GM10847 (cell line): ENCODE data around the gene KLHL36.

ENCODE experiments used
- POLR2A ChIP-seq: IDR thresholded peaks from 2 replicates; pipeline ENCODE4 v1.6.1; 2011; ENCODE audit not compliant: insufficient read length; ENCODE audit errors: extremely low read depth

The KLHL36 gene

GRCh38 chr16:84654238-84654637, 5.9 kb downstream of the KLHL36 start:
- TF ChIP-seq POLR2A, result no peak

GRCh38 chr16:84654998-84655397, 6.7 kb downstream of the KLHL36 start:
- no peak for TF ChIP-seq POLR2A

GRCh38 chr16:84656649-84657048, 8.3 kb downstream of the KLHL36 start:
- no peak for TF ChIP-seq POLR2A

- no peak for TF ChIP-seq POLR2A
Observed at GRCh38 chr16:84657229-84657837, 9.0 kb downstream of the KLHL36 start.

DNA sequence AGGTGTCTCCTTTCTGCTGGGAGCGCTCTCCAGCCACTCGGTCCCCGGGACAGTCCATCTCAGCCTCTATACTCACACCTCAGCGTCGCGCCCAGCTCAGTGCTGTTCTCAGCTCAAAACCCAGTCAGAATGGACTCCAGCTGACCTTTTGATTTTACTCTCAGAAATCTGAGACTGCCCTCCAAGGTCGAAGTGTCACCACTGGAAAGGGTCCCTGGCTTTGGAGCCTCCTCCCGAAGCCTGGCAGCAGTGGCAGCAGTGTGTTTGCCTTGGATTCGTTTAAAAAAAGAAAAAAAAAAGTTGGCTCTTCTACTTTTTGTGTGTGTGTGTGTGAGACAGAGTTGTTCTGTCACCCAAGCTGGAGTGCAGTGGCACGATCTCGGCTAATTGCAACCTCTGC, 10.4 kb downstream of the KLHL36 start:
- no peak for TF ChIP-seq POLR2A

- TF ChIP-seq POLR2A, result no peak
Observed at GRCh38 chr16:84659656-84660300, 11.5 kb downstream of the KLHL36 start.

DNA sequence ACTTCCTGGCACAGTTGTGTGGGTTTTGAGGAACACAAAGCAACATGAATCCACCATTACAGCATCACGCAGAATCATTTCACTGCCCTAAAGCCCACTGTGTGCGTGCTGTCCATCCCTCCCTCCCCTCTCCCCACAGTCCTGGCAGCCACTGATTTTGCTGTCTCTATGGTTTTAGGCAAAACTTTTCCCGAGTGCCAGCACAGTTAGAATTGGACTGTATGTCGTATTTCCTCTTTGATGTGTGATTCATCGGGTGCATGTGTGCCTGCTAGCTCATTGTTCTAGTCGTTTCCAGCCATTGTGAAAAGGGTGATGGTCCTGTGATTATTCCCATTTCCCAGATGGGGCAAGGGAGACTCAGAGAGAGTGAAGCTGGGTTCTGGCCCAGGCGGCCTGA, 12.7 kb downstream of the KLHL36 start:
- no peak for TF ChIP-seq POLR2A

DNA sequence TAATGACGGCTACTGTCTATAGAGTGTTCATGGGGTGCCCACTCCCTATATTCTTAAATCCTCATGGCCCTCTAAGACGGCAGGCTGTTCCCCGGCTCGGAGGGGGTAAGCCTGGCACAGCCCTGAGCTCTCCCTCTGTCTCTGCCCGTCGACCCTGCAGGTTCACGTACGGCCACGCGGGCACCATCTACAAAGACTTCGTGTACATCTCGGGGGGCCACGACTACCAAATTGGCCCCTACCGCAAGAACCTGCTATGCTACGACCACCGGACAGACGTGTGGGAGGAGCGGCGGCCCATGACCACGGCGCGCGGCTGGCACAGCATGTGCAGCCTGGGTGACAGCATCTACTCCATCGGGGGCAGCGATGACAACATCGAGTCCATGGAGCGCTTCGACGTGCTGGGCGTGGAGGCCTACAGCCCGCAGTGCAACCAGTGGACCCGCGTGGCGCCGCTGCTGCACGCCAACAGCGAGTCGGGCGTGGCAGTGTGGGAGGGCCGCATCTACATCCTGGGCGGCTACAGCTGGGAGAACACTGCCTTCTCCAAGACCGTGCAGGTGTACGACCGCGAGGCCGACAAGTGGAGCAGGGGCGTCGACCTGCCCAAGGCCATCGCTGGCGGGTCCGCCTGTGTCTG, 13.2 kb downstream of the KLHL36 start:
- TF ChIP-seq POLR2A, result no peak

- TF ChIP-seq POLR2A, result no peak
Observed at GRCh38 chr16:84662471-84662870, 14.2 kb downstream of the KLHL36 start.

- TF ChIP-seq POLR2A, result no peak
Observed at GRCh38 chr16:84663433-84664101, 15.3 kb downstream of the KLHL36 start.

- no peak for TF ChIP-seq POLR2A
Observed at GRCh38 chr16:84665359-84665758, 17.0 kb downstream of the KLHL36 start.

GRCh38 chr16:84665843-84666242, 17.5 kb downstream of the KLHL36 start:
- no peak for TF ChIP-seq POLR2A

- no peak for TF ChIP-seq POLR2A
Observed at GRCh38 chr16:84667600-84668309, 19.4 kb downstream of the KLHL36 start.

DNA sequence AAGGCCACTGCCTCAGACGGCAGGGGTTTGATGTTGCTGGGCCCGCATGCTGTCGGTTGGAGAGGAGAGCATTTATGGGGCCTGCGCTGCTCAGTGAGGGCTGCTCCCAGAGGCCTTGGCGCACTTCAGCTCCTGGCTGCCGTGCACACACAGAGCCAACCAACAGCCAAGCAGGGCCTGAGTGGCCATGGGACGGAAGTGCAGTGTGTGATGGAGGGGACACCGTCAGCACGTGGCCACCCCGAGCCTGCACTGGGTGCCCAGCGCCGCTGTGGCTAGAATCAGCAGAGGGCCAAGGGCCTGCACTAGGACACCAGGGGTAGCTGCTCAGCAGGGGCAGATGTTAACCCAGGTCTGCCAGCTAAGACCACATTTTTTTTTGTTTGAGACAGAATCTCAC, 21.8 kb downstream of the KLHL36 start:
- no peak for TF ChIP-seq POLR2A
